Measurements from ENCODE around the gene MYBBP1A. TPM values are rescaled to one million over a fixed set of nuclear protein-coding genes. Genes with fewer than 3 reads are reported as not detected.
A peak's percentile ranks its signal among the peaks of the same experiment; 100 is the strongest.

MYBBP1A gene
- polyA plus RNA-seq, 3 donors: 34.6 to 47.8 (median 43.5) TPM

GRCh38 chr17:4499431-4500190, 55.6 kb downstream of the MYBBP1A start:
- no peak for DNase-seq (ENCODE audit: extremely low read depth in 1 of 11, low read depth in 9 of 11, low spot score in 4 of 11)

GRCh38 chr17:4498461-4499397, 56.5 kb downstream of the MYBBP1A start, which contains the start of gene SPNS2:
Gene SPNS2 (plus strand): TSS chr17:4498881. CDS start chr17:4499048, 167 bp downstream.
- DNase-seq (ENCODE audit: extremely low read depth in 1 of 11, low read depth in 9 of 11, low spot score in 4 of 11): peak in 1 of 11 donors; percentile 52

GRCh38 chr17:4497101-4497824, 57.9 kb downstream of the MYBBP1A start:
- DNase-seq (ENCODE audit: extremely low read depth in 1 of 11, low read depth in 9 of 11, low spot score in 4 of 11): no peak

- peak in 4 of 11 donors; percentile 67 to 82 (median 76) for DNase-seq (ENCODE audit: extremely low read depth in 1 of 11, low read depth in 9 of 11, low spot score in 4 of 11)
Measured at GRCh38 chr17:4492721-4493561, 62.2 kb downstream of the MYBBP1A start.

- no peak for DNase-seq (ENCODE audit: extremely low read depth in 1 of 11, low read depth in 9 of 11, low spot score in 4 of 11)
Measured at GRCh38 chr17:4490637-4491061, 64.5 kb downstream of the MYBBP1A start.

GRCh38 chr17:4490109-4490591, 65.0 kb downstream of the MYBBP1A start:
- no peak for DNase-seq (ENCODE audit: extremely low read depth in 1 of 11, low read depth in 9 of 11, low spot score in 4 of 11)

GRCh38 chr17:4488989-4489595, 66.1 kb downstream of the MYBBP1A start:
- DNase-seq (ENCODE audit: extremely low read depth in 1 of 11, low read depth in 9 of 11, low spot score in 4 of 11): no peak

Other genes starting within 250 kb of the MYBBP1A start
- gene UBE2G1, start 188.7 kb downstream of the MYBBP1A start, polyA plus RNA-seq (ENCODE audit: insufficient read length in 3 of 3): 10 to 100 TPM; 46.7 to 65.2 (median 57.9) TPM
- 1 to 10 TPM; 1.9 to 5.2 (median 2.6) TPM for gene SPNS3, start 121.4 kb downstream of the MYBBP1A start, polyA plus RNA-seq (ENCODE audit: insufficient read length in 3 of 3)
- 10 to 100 TPM; 22.3 to 45.7 (median 40.9) TPM for gene SPNS2, start 56.5 kb downstream of the MYBBP1A start, polyA plus RNA-seq (ENCODE audit: insufficient read length in 3 of 3)
- 1 to 10 TPM; 5.2 to 8.3 (median 6.8) TPM for gene GGT6, start 5.2 kb upstream of the MYBBP1A start, polyA plus RNA-seq (ENCODE audit: insufficient read length in 3 of 3)
- gene SMTNL2, start 29.1 kb upstream of the MYBBP1A start, polyA plus RNA-seq (ENCODE audit: insufficient read length in 3 of 3): 10 to 100 TPM; 56.2 to 60.1 (median 57.6) TPM
- gene ALOX15, start 86.3 kb upstream of the MYBBP1A start, polyA plus RNA-seq (ENCODE audit: insufficient read length in 3 of 3): under 1 TPM; 0.17 to 0.36 (median 0.32) TPM
- 10 to 100 TPM; 45.7 to 56.2 (median 50.0) TPM for gene PELP1, start 148.8 kb upstream of the MYBBP1A start, polyA plus RNA-seq (ENCODE audit: insufficient read length in 3 of 3)
- gene ARRB2, start 155.2 kb upstream of the MYBBP1A start, polyA plus RNA-seq (ENCODE audit: insufficient read length in 3 of 3): 10 to 100 TPM; 29.8 to 39.0 (median 35.1) TPM
- gene MED11, start 176.0 kb upstream of the MYBBP1A start, polyA plus RNA-seq (ENCODE audit: insufficient read length in 3 of 3): 10 to 100 TPM; 24.9 to 29.4 (median 26.9) TPM
- 1 to 10 TPM in 1 of 3 donors, under 1 TPM in 2; 0.46 to 1.7 (median 0.50) TPM for gene ZMYND15, start 184.4 kb upstream of the MYBBP1A start, polyA plus RNA-seq (ENCODE audit: insufficient read length in 3 of 3)
- 10 to 100 TPM; 10.1 to 23.2 (median 10.8) TPM for gene CXCL16, start 184.5 kb upstream of the MYBBP1A start, polyA plus RNA-seq (ENCODE audit: insufficient read length in 3 of 3)
- gene TM4SF5, start 216.5 kb upstream of the MYBBP1A start, polyA plus RNA-seq (ENCODE audit: insufficient read length in 3 of 3): 1 to 10 TPM; 1.8 to 3.1 (median 2.8) TPM
- 1 to 10 TPM in 1 of 3 donors, under 1 TPM in 2; 0.78 to 1.7 (median 0.96) TPM for gene VMO1, start 231.0 kb upstream of the MYBBP1A start, polyA plus RNA-seq (ENCODE audit: insufficient read length in 3 of 3)
- 10 to 100 TPM in 2 of 3 donors, 1 to 10 TPM in 1; 6.7 to 11.3 (median 10.5) TPM for gene GLTPD2, start 233.6 kb upstream of the MYBBP1A start, polyA plus RNA-seq (ENCODE audit: insufficient read length in 3 of 3)
- 100 to 1,000 TPM; 123 to 139 (median 126) TPM for gene PSMB6, start 240.8 kb upstream of the MYBBP1A start, polyA plus RNA-seq (ENCODE audit: insufficient read length in 3 of 3)

Measured in renal cortex interstitium (tissue), 11 donors.